Activated B cell treated with CpG ODN at 0.5 μM for 24 hours (primary cell): ENCODE measurements around the gene SLC24A4. TPM values are rescaled to one million over a fixed set of nuclear protein-coding genes. Genes with fewer than 3 reads are reported as not detected.

Experiments used
- ATAC-seq: fragments of 200-7000 bp; cut with Tn5 transposase; one replicate; pipeline ENCODE4 v1.10.0; 2021; ENCODE audit warnings: low read depth, mild to moderate bottlenecking, moderate library complexity
- CTCF ChIA-PET: fragments of 350-600 bp; sonication (Branson Sonifier 250); formaldehyde crosslinking; loops from one replicate; lab custom pipeline; 2021; ENCODE audit warnings: antibody characterized with exemption; lab: Charles Lee
- POLR2A ChIA-PET: fragments of 350-600 bp; sonication (Branson Sonifier 250); formaldehyde crosslinking; loops from one replicate; lab custom pipeline; 2021; ENCODE audit warnings: antibody characterized with exemption; lab: Charles Lee
- DNase-seq: peaks from one replicate; pipeline ENCODE4 v3.0.0; 2022
- H3K27ac Mint-ChIP-seq: one replicate; pipeline ENCODE4 v1.8.0; 2020; ENCODE audit warnings: mixed read lengths
- H3K27me3 Mint-ChIP-seq: one replicate; pipeline ENCODE4 v1.8.0; 2021; ENCODE audit warnings: mixed read lengths
- H3K36me3 Mint-ChIP-seq: one replicate; pipeline ENCODE4 v1.8.0; 2021; ENCODE audit warnings: low read depth, mixed read lengths
- H3K4me1 Mint-ChIP-seq: one replicate; pipeline ENCODE4 v1.8.0; 2021; ENCODE audit warnings: mixed read lengths
- H3K4me3 Mint-ChIP-seq: one replicate; pipeline ENCODE4 v1.8.0; 2020; ENCODE audit warnings: mild to moderate bottlenecking, mixed read lengths
- H3K9me3 Mint-ChIP-seq: one replicate; pipeline ENCODE4 v1.8.0; 2020; ENCODE audit warnings: mixed read lengths
- CTCF ChIP-seq: fragments of 200-600 bp; IDR thresholded peaks from one replicate; pipeline ENCODE4 v1.8.0; 2022; ENCODE audit warnings: antibody characterized with exemption, mild to moderate bottlenecking
- intact Hi-C: fragments of 100-400 bp; cut with micrococcal nuclease; formaldehyde crosslinking; loops from one replicate; pipeline ENCODE4 v1.15.1; 2024
- total RNA-seq: library from RNA; stranded (reverse); gene quantifications from 2 replicates; pipeline ENCODE4 v1.2.3, GENCODE V29; 2022

Gene SLC24A4
- total RNA-seq, 1 donor from 2014 or later, result 0.09 TPM

DNA sequence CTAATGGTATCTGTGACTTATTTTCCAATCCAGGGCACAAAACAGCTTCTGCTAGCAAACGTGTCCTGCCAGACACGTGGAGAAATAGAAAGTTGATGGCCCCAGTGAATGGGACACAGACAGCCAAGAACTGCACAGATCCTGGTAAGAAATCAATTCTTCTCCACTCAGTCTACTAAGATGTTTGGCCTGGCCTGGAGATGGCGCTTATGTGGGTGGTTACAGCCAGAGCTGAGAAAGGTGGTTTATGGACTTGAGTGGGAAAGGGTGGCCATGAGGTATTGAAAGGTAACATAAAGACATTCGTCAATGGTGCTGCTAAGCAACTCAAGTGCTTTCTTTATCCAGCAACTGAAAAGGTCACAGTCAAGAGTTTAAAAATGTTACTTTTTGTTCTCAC lies 2.9 kb downstream of the SLC24A4 start:
- CTCF ChIA-PET, result no interaction called here
- Mint-ChIP-seq H3K27ac (no peak overlapping the region), H3K4me3 (no peak overlapping the region), H3K27me3 (peaks cover 38% of the 10 kb centered on the region), H3K4me1 (peaks cover 3% of the 10 kb centered on the region), H3K9me3 (no peaks in the 10 kb centered on the region), H3K36me3 (no peaks in the 10 kb centered on the region)
- POLR2A ChIA-PET, result no interaction called here
- no peak for TF ChIP-seq CTCF
- ATAC-seq (no peak), DNase-seq (no peak)
- intact Hi-C loops, result loop anchor here (5.0 kb wide), 1 partner anchor 356 kb away; no protein-coding TSS in a partner anchor

DNA sequence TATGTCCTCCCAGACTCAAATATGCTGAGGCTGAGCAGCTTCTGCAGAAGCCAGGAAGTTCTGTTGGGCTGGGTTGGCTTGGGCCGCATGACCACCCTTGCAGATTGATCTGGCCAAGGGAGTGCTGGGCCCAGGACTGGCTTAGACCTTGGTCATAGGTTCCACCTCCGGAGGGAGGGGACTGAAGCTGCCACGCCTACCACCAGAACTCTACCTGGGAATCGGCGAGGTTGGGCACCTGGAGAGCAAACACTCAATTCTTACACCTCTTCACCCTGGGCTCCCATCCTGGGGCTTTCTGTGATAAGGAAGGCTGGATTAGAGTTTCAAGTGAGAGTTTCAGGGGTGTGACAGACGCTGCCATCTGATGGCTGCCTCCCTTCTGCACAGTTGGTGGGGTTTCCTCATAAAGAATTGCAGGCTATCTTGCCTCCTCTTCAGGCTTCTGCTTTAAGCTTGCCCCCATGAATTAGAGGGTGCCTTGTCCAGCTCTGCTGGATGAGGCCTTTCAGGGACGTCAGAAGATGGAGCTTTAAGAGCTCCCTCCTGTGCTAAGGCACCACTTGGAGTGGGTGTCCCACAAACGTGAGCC lies 5.8 kb downstream of the SLC24A4 start:
- ATAC-seq (no peak), DNase-seq (no peak)
- ChIA-PET CTCF (no interaction called here), POLR2A (interaction anchor here (0.6 kb wide), 1 partner anchor 323 kb away, joined by 6 read pairs; no protein-coding TSS in a partner anchor)
- Mint-ChIP-seq H3K27ac (no peak overlapping the region), H3K27me3 (peaks cover 26% of the 10 kb centered on the region), H3K36me3 (no peaks in the 10 kb centered on the region), H3K4me1 (no peaks in the 10 kb centered on the region), H3K9me3 (no peaks in the 10 kb centered on the region), H3K4me3 (no peak overlapping the region)
- intact Hi-C loops, result loop anchor here (5.0 kb wide), 1 partner anchor 354 kb away; no protein-coding TSS in a partner anchor
- TF ChIP-seq CTCF, result no peak

DNA sequence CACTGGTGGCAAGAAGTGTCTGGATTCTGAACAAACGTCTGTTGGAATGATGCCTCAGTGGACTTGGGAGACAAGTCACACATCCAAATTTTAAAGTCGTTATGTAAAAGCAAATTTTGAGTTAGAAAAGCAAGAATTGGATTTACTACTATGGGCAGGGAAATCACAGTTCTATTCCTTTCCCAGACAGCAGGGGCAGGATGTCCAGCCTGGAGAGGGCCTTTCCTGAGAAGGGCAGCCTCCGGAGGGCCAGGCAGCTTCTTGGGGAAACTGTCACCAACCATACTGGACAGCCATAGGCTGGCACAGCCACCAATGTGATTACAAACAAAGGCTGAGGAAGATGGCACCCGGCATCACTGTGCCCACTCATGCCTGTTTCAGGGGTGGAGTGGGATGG lies 11.1 kb downstream of the SLC24A4 start:
- DNase-seq (no peak), ATAC-seq (no peak)
- no peak for TF ChIP-seq CTCF
- POLR2A ChIA-PET, result no interaction called here
- peaks cover 6% of the 10 kb centered on the region for H3K27me3 Mint-ChIP-seq
- no peaks in the 10 kb centered on the region for H3K9me3 Mint-ChIP-seq
- H3K36me3 Mint-ChIP-seq, result no peaks in the 10 kb centered on the region
- no peaks in the 10 kb centered on the region for H3K4me1 Mint-ChIP-seq
- CTCF ChIA-PET, result no interaction called here
- intact Hi-C loops, result no loop called here
- no peak overlapping the region for H3K27ac Mint-ChIP-seq
- H3K4me3 Mint-ChIP-seq, result no peak overlapping the region

- ATAC-seq (no peak), DNase-seq (no peak)
- POLR2A ChIA-PET, result no interaction called here
- CTCF ChIA-PET, result no interaction called here
- intact Hi-C loops, result no loop called here
- Mint-ChIP-seq H3K27me3 (peaks cover 13% of the 10 kb centered on the region), H3K9me3 (no peaks in the 10 kb centered on the region), H3K36me3 (no peaks in the 10 kb centered on the region), H3K27ac (no peak overlapping the region), H3K4me1 (no peaks in the 10 kb centered on the region), H3K4me3 (no peak overlapping the region)
- TF ChIP-seq CTCF, result no peak
Observed at GRCh38 chr14:92336363-92336762, 13.4 kb downstream of the SLC24A4 start.

GRCh38 chr14:92339426-92339825 lies 16.5 kb downstream of the SLC24A4 start:
- no peaks in the 10 kb centered on the region for H3K36me3 Mint-ChIP-seq

More at GRCh38 chr14:92339426-92339825, 16.5 kb downstream of the SLC24A4 start:
- no peak for TF ChIP-seq CTCF
- Mint-ChIP-seq H3K27me3 (peaks cover 28% of the 10 kb centered on the region), H3K4me1 (no peaks in the 10 kb centered on the region), H3K4me3 (no peak overlapping the region), H3K9me3 (no peaks in the 10 kb centered on the region), H3K27ac (no peak overlapping the region)
- DNase-seq (no peak), ATAC-seq (no peak)
- intact Hi-C loops, result no loop called here
- CTCF ChIA-PET, result no interaction called here
- POLR2A ChIA-PET, result no interaction called here
